Activated CD8-positive, alpha-beta memory T cell treated with anti-CD3 and anti-CD28 coated beads, Interleukin-2, amount 50 U/mL, for 24 hours (primary cell): ENCODE data around the gene CAMK2G.
"Not testable (repeated sequence)": the region's sequence is repeated elsewhere in the genome, so short reads cannot be mapped to it uniquely, and the experiment has no call there.

Experiments
- DNase-seq: peaks from one replicate; pipeline ENCODE4 v3.0.0-alpha.2; 2020; ENCODE audit errors: extremely low read depth

CAMK2G gene

GRCh38 chr10:73840056-73840402, 34.3 kb downstream of the CAMK2G start:
- no peak for DNase-seq

GRCh38 chr10:73839276-73839966, 34.9 kb downstream of the CAMK2G start:
- DNase-seq: no peak

- no peak for DNase-seq
Measured at GRCh38 chr10:73838827-73839226, 35.5 kb downstream of the CAMK2G start.

GRCh38 chr10:73838008-73838567, 36.3 kb downstream of the CAMK2G start:
- no peak for DNase-seq

GRCh38 chr10:73837072-73837471, 37.3 kb downstream of the CAMK2G start:
- no peak for DNase-seq

GRCh38 chr10:73836427-73836980, 37.9 kb downstream of the CAMK2G start:
- no peak for DNase-seq

GRCh38 chr10:73829090-73829489, 45.3 kb downstream of the CAMK2G start:
- not testable (repeated sequence) for DNase-seq

GRCh38 chr10:73828161-73828560, 46.2 kb downstream of the CAMK2G start:
- DNase-seq: no peak

- no peak for DNase-seq
Measured at GRCh38 chr10:73827346-73828089, 46.8 kb downstream of the CAMK2G start.

GRCh38 chr10:73824146-73824725, 50.1 kb downstream of the CAMK2G start:
- no peak for DNase-seq

- no peak for DNase-seq
Measured at GRCh38 chr10:73823391-73823790, 51.0 kb downstream of the CAMK2G start.

GRCh38 chr10:73819513-73820093, 54.8 kb downstream of the CAMK2G start:
- DNase-seq: no peak

GRCh38 chr10:73819081-73819480, 55.3 kb downstream of the CAMK2G start:
- no peak for DNase-seq

- DNase-seq: no peak
Measured at GRCh38 chr10:73818402-73818801, 56.0 kb downstream of the CAMK2G start.

- no peak for DNase-seq
Measured at GRCh38 chr10:73817826-73818225, 56.5 kb downstream of the CAMK2G start.

GRCh38 chr10:73816917-73817729, 57.2 kb downstream of the CAMK2G start:
- DNase-seq: no peak

- no peak for DNase-seq
Measured at GRCh38 chr10:73815719-73816030, 58.7 kb downstream of the CAMK2G start.

- DNase-seq: no peak
Measured at GRCh38 chr10:73814896-73815718, 59.2 kb downstream of the CAMK2G start.

GRCh38 chr10:73814276-73814895, 60.0 kb downstream of the CAMK2G start:
- no peak for DNase-seq

GRCh38 chr10:73813333-73813732, 61.0 kb downstream of the CAMK2G start:
- no peak for DNase-seq
